Loucy (cell line): ENCODE measurements around the gene PCDHGA5.
"Not testable (repeated sequence)": the region's sequence is repeated elsewhere in the genome, so short reads cannot be mapped to it uniquely, and the experiment has no call there.

Experiments used
- H2AFZ ChIP-seq: fragments of 200-600 bp; sonication (generic); 2 replicates; pipeline ENCODE4 v1.6.0; 2016; ENCODE audit warnings: antibody characterized with exemption, mild to moderate bottlenecking, low read length, moderate library complexity
- H3F3A ChIP-seq: fragments of 200-600 bp; 2 replicates; pipeline ENCODE4 v1.6.0; 2016; ENCODE audit warnings: antibody characterized with exemption, low read depth, mild to moderate bottlenecking
- H3K27me3 ChIP-seq: fragments of 200-600 bp; sonication (generic); 2 replicates; pipeline ENCODE4 v1.6.1; 2014; ENCODE audit warnings: low read length, mild to moderate bottlenecking; ENCODE audit not compliant: insufficient read depth, poor library complexity, severe bottlenecking
- H3K36me3 ChIP-seq: fragments of 200-600 bp; sonication (generic); 2 replicates; pipeline ENCODE4 v1.6.1; 2016; ENCODE audit warnings: low read length; ENCODE audit not compliant: insufficient read depth
- H3K4me1 ChIP-seq: fragments of 200-600 bp; sonication (generic); 2 replicates; pipeline ENCODE4 v1.5.1; 2014; ENCODE audit warnings: low read length, mild to moderate bottlenecking; ENCODE audit not compliant: insufficient read depth, poor library complexity, severe bottlenecking
- H3K4me2 ChIP-seq: fragments of 200-600 bp; sonication (generic); 2 replicates; pipeline ENCODE4 v1.6.0; 2014; ENCODE audit warnings: antibody characterized with exemption, low read length, low read depth, mild to moderate bottlenecking; ENCODE audit not compliant: poor library complexity, severe bottlenecking
- H3K4me3 ChIP-seq: fragments of 200-600 bp; sonication (generic); 2 replicates; pipeline ENCODE4 v1.5.1; 2014; ENCODE audit warnings: low read length, mild to moderate bottlenecking, mixed read lengths; ENCODE audit not compliant: poor library complexity, severe bottlenecking
- H3K79me2 ChIP-seq: fragments of 200-600 bp; sonication (generic); 2 replicates; pipeline ENCODE4 v1.6.1; 2014; ENCODE audit warnings: low read length; ENCODE audit not compliant: insufficient read depth
- H3K9ac ChIP-seq: fragments of 200-600 bp; sonication (generic); 2 replicates; pipeline ENCODE4 v1.6.0; 2014; ENCODE audit warnings: mild to moderate bottlenecking, low read depth, low read length, moderate library complexity; ENCODE audit not compliant: poor library complexity, severe bottlenecking
- H3K9me2 ChIP-seq: fragments of 200-600 bp; sonication (generic); replicated peaks from 2 replicates; pipeline ENCODE4 v1.6.1; 2016; ENCODE audit warnings: low read depth, low read length, mixed read lengths
- H3K9me3 ChIP-seq: fragments of 200-600 bp; sonication (generic); 2 replicates; pipeline ENCODE4 v1.6.1; 2014; ENCODE audit warnings: mild to moderate bottlenecking, antibody characterized with exemption, low read length, low read depth; ENCODE audit not compliant: insufficient read depth
- H4K20me1 ChIP-seq: fragments of 200-600 bp; sonication (generic); 2 replicates; pipeline ENCODE4 v1.6.0; 2014; ENCODE audit warnings: antibody characterized with exemption, low read length, mild to moderate bottlenecking; ENCODE audit not compliant: insufficient read depth, poor library complexity, severe bottlenecking
- EZH2phosphoT487 ChIP-seq: fragments of 200-600 bp; IDR thresholded peaks from 2 replicates; pipeline ENCODE4 v1.6.1; 2018; ENCODE audit warnings: antibody characterized with exemption, mild to moderate bottlenecking, moderate library complexity, borderline replicate concordance
- TF ChIP-seq, protein P1 (sequence below): fragments of 200-600 bp; sonication (generic); conservative IDR thresholded peaks from 2 replicates; pipeline ENCODE4 v1.5.1; 2014; ENCODE audit warnings: mild to moderate bottlenecking, antibody characterized with exemption, low read length

Gene PCDHGA5

DNA sequence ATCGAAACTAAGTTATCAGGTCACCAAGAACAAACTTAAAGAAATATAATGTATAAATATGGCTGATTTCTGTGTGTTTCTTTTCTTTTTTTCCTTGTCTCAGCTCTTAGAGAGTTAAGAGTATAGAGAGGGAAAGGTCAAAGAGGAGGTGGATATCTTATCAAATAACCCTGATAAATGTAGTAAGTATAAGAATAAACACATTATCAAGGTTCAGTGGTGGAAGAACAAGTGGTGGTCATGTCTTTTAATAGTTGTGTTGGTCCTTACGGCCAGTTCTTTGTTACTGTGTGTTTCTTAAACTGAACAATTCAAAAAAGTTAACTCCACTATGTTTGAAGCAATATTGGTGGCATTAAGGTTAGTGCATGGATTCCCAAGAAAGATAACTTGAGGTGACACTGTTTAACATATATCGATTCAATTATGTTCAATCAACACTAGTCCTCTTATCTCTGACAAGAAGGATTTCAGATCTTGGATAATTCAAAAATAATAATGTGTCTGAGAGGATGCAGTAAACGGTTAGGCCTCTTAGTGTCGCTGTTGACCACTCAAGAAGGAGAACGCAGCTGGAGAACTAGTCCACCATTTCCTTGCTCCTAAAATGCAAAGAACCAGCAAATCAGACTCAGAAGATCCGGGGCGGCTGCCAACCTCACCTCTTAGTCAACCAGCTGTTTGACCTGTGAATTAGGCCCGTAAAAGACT, 20.6 kb upstream of the PCDHGA5 start, which contains the start of gene PCDHGA3:
Gene PCDHGA3 (plus strand): TSS at position 588 of the 711 bp plus-strand sequence. CDS start 205 bp downstream, outside the sequence.
- Histone ChIP-seq H3K4me3 (no peak within 1 kb of the TSS), H3K4me2 (no peak within 1 kb of the TSS), H3F3A (no peaks in the 10 kb centered on the region), H2AFZ (no peak within 1 kb of the TSS), H3K79me2 (no peaks in the 10 kb centered on the region), H4K20me1 (no peaks in the 10 kb centered on the region), H3K9me2 (no peaks in the 10 kb centered on the region), H3K27me3 (no peaks in the 10 kb centered on the region), H3K36me3 (no peaks in the 10 kb centered on the region), H3K4me1 (no peaks in the 10 kb centered on the region), H3K9ac (no peak within 1 kb of the TSS), H3K9me3 (no peaks in the 10 kb centered on the region)
- TF ChIP-seq, protein P1, sequence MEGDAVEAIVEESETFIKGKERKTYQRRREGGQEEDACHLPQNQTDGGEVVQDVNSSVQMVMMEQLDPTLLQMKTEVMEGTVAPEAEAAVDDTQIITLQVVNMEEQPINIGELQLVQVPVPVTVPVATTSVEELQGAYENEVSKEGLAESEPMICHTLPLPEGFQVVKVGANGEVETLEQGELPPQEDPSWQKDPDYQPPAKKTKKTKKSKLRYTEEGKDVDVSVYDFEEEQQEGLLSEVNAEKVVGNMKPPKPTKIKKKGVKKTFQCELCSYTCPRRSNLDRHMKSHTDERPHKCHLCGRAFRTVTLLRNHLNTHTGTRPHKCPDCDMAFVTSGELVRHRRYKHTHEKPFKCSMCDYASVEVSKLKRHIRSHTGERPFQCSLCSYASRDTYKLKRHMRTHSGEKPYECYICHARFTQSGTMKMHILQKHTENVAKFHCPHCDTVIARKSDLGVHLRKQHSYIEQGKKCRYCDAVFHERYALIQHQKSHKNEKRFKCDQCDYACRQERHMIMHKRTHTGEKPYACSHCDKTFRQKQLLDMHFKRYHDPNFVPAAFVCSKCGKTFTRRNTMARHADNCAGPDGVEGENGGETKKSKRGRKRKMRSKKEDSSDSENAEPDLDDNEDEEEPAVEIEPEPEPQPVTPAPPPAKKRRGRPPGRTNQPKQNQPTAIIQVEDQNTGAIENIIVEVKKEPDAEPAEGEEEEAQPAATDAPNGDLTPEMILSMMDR = peak; percentile 40; the same call in 1 of the 2 replicates
- no peak for TF ChIP-seq EZH2phosphoT487

DNA sequence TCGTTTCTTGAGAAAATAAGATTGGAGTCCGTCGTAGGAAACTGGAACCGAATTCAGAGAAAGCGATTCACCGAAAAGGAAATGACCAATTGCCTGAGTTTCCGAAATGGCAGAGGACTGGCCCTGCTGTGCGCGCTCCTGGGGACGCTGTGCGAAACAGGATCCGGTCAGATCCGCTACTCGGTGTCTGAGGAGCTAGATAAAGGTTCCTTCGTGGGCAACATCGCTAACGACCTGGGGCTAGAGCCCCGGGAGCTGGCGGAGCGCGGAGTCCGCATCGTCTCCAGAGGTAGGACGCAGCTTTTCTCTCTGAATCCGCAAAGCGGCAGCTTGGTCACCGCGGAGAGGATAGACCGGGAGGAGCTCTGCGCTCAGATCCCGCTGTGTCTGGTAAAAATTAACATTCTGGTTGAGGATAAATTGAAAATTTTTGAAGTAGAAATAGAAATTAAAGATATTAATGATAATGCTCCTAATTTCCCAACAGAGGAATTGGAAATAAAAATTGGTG, 20.0 kb upstream of the PCDHGA5 start:
- Histone ChIP-seq H3K4me2 (no peak overlapping the region), H3K27me3 (no peaks in the 10 kb centered on the region), H3K9me3 (no peaks in the 10 kb centered on the region), H3F3A (no peaks in the 10 kb centered on the region), H3K9ac (no peak overlapping the region), H3K36me3 (no peaks in the 10 kb centered on the region), H3K4me1 (no peaks in the 10 kb centered on the region), H2AFZ (no peak overlapping the region), H3K79me2 (no peaks in the 10 kb centered on the region), H3K9me2 (no peaks in the 10 kb centered on the region), H3K4me3 (no peak overlapping the region), H4K20me1 (no peaks in the 10 kb centered on the region)
- no peak for TF ChIP-seq EZH2phosphoT487
- TF ChIP-seq, protein P1 = no peak

DNA sequence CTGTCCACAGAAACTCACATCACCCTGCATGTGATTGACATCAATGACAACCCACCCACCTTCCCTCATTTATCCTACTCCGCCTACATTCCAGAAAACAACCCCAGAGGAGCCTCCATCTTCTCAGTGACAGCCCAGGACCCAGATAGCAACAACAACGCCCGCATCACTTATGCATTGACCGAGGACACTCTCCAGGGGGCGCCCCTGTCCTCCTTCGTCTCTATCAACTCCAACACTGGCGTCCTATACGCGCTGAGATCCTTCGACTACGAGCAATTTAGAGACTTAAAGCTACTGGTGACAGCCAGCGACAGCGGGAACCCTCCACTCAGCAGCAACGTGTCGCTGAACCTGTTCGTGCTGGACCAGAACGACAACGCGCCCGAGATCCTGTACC, 18.6 kb upstream of the PCDHGA5 start:
- Histone ChIP-seq H3K27me3 (no peaks in the 10 kb centered on the region), H2AFZ (no peak overlapping the region), H3F3A (no peaks in the 10 kb centered on the region), H3K4me2 (no peak overlapping the region), H3K9ac (no peak overlapping the region), H3K4me1 (no peaks in the 10 kb centered on the region), H3K4me3 (no peak overlapping the region), H3K9me2 (no peaks in the 10 kb centered on the region), H3K9me3 (no peaks in the 10 kb centered on the region), H3K79me2 (no peaks in the 10 kb centered on the region), H4K20me1 (no peaks in the 10 kb centered on the region), H3K36me3 (no peaks in the 10 kb centered on the region)
- no peak for TF ChIP-seq EZH2phosphoT487
- TF ChIP-seq, protein P1 = 0 out of 2 replicates have a peak, but pooled peaks have one; percentile 15

DNA sequence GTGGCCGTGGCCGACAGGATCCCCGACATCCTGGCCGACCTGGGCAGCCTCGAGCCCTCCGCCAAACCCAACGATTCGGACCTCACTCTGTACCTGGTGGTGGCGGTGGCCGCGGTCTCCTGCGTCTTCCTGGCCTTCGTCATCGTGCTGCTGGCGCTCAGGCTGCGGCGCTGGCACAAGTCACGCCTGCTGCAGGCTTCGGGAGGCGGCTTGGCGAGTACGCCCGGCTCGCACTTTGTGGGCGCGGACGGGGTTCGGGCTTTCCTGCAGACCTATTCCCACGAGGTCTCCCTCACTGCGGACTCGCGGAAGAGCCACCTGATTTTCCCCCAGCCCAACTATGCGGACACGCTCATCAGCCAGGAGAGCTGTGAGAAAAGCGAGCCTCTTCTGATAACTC, 17.9 kb upstream of the PCDHGA5 start:
- not testable (repeated sequence) for H3K4me2 ChIP-seq, H3K4me3 ChIP-seq, H3K9me2 ChIP-seq, H3K9ac ChIP-seq, H3K9me3 ChIP-seq, H2AFZ ChIP-seq, H3K4me1 ChIP-seq, H3K79me2 ChIP-seq, H4K20me1 ChIP-seq, H3K36me3 ChIP-seq, H3F3A ChIP-seq, H3K27me3 ChIP-seq
